Coronary artery (tissue), 2 donors: ENCODE data around the gene MUC2.

Experiments used
- DNase-seq: peaks from one replicate; pipeline ENCODE4 v3.0.0-alpha.2; 2017; ENCODE audit warnings: low spot score
- H3K27ac ChIP-seq, 2 donors: fragments of 200-600 bp; sonication (generic); one replicate each; pipeline ENCODE4 v1.5.1; 2016 to 2019
- H3K4me3 ChIP-seq: fragments of 200-600 bp; sonication (generic); 2 replicates; pipeline ENCODE4 v1.5.1; 2016; ENCODE audit warnings: mild to moderate bottlenecking, moderate library complexity
- CTCF ChIP-seq: fragments of 200-600 bp; sonication (generic); IDR thresholded peaks from one replicate; pipeline ENCODE4 v1.5.1; 2019; ENCODE audit warnings: antibody characterized with exemption

Gene MUC2

GRCh38 chr11:1048375-1049070 lies 26.2 kb upstream of the MUC2 start:
- TF ChIP-seq CTCF, result no peak
- DNase-seq, result no peak
- Histone ChIP-seq H3K27ac (no peak overlapping the region), H3K4me3 (no peak overlapping the region)

GRCh38 chr11:1049071-1049405 lies 25.6 kb upstream of the MUC2 start:
- TF ChIP-seq CTCF, result no peak
- Histone ChIP-seq H3K4me3 (no peak overlapping the region), H3K27ac (no peak overlapping the region)
- no peak for DNase-seq

GRCh38 chr11:1049431-1049891 lies 25.2 kb upstream of the MUC2 start:
- TF ChIP-seq CTCF, result no peak
- no peak overlapping the region for H3K4me3 ChIP-seq
- H3K27ac ChIP-seq, result no peak overlapping the region
- no peak for DNase-seq

GRCh38 chr11:1049911-1050580 lies 24.6 kb upstream of the MUC2 start:
- TF ChIP-seq CTCF, result no peak
- no peak for DNase-seq
- H3K27ac ChIP-seq, result no peak overlapping the region
- no peak overlapping the region for H3K4me3 ChIP-seq

- no peak for DNase-seq
- peak; percentile 74 for TF ChIP-seq CTCF
- Histone ChIP-seq H3K27ac (no peak overlapping the region), H3K4me3 (no peak overlapping the region)
Observed at GRCh38 chr11:1050581-1051355, 23.9 kb upstream of the MUC2 start.

GRCh38 chr11:1051356-1052132 lies 23.1 kb upstream of the MUC2 start:
- H3K4me3 ChIP-seq, result no peak overlapping the region
- H3K27ac ChIP-seq, result no peak overlapping the region
- no peak for TF ChIP-seq CTCF
- DNase-seq, result no peak
